Neuronal stem cell (in vitro differentiated cells): ENCODE results near the gene TMIGD3.

ENCODE experiments used
- DNase-seq: peaks from one replicate; pipeline ENCODE4 v3.0.0-alpha.2; 2013; ENCODE audit warnings: low spot score
- H2AFZ ChIP-seq: one replicate; pipeline ENCODE4 v1.6.1; 2013; ENCODE audit warnings: mild to moderate bottlenecking, low read length, inconsistent platforms
- H2AK5ac ChIP-seq: 2 replicates; pipeline ENCODE4 v1.6.1; 2013; ENCODE audit warnings: low read depth, mild to moderate bottlenecking, inconsistent platforms, low read length, moderate library complexity, mixed read lengths
- H2BK120ac ChIP-seq: 2 replicates; pipeline ENCODE4 v1.6.1; 2013; ENCODE audit warnings: low read depth, mild to moderate bottlenecking, inconsistent platforms, low read length, moderate library complexity, mixed read lengths
- H2BK12ac ChIP-seq: one replicate; pipeline ENCODE4 v1.6.1; 2013; ENCODE audit warnings: low read length, inconsistent platforms
- H2BK15ac ChIP-seq: 2 replicates; pipeline ENCODE4 v1.6.1; 2013; ENCODE audit warnings: mild to moderate bottlenecking, low read length, inconsistent platforms, mixed read lengths
- H2BK5ac ChIP-seq: one replicate; pipeline ENCODE4 v1.6.1; 2013; ENCODE audit warnings: inconsistent platforms, mild to moderate bottlenecking, low read length, moderate library complexity
- H3K14ac ChIP-seq: one replicate; pipeline ENCODE4 v1.6.1; 2013; ENCODE audit warnings: low read length, inconsistent platforms
- H3K18ac ChIP-seq: 2 replicates; pipeline ENCODE4 v1.6.1; 2013; ENCODE audit warnings: low read length, inconsistent platforms
- H3K23ac ChIP-seq: 2 replicates; pipeline ENCODE4 v1.6.1; 2013; ENCODE audit warnings: low read depth, mild to moderate bottlenecking, mixed read lengths, low read length, inconsistent platforms; ENCODE audit not compliant: poor library complexity
- H3K27ac ChIP-seq: replicated peaks from 3 replicates; pipeline ENCODE4 v1.5.1; 2013; ENCODE audit warnings: low read length, inconsistent platforms
- H3K27me3 ChIP-seq, 3 experiments: 2 replicates each; pipeline ENCODE4 v1.6.1; 2013; ENCODE audit warnings: low read length in 3 of 3, mild to moderate bottlenecking in 2 of 3, inconsistent platforms in 1 of 3, low read depth in 1 of 3, mixed read lengths in 1 of 3, moderate library complexity in 1 of 3; ENCODE audit not compliant: control insufficient read depth in 3 of 3, insufficient read depth in 3 of 3
- H3K36me3 ChIP-seq, 2 donors: replicated peaks in 1 of 2; 2 replicates each; pipeline ENCODE4 v1.6.1; 2013; ENCODE audit warnings: low read length in 2 of 2; ENCODE audit not compliant: control insufficient read depth in 2 of 2, insufficient read depth in 2 of 2
- H3K4ac ChIP-seq: 2 replicates; pipeline ENCODE4 v1.6.1; 2013; ENCODE audit warnings: inconsistent platforms, mild to moderate bottlenecking, low read length, moderate library complexity
- H3K4me1 ChIP-seq, 2 donors: 1 replicate in 1 of 2; 2 replicates in 1 of 2; pipeline ENCODE4 v1.6.1; 2013; ENCODE audit warnings: low read length in 2 of 2, low read depth in 1 of 2; ENCODE audit not compliant: control insufficient read depth in 2 of 2, insufficient read depth in 1 of 2
- H3K4me2 ChIP-seq: one replicate; pipeline ENCODE4 v1.6.1; 2013; ENCODE audit warnings: mild to moderate bottlenecking, low read length, inconsistent platforms; ENCODE audit not compliant: insufficient read depth, poor library complexity, severe bottlenecking
- H3K4me3 ChIP-seq, 2 donors: 2 replicates each; pipeline ENCODE4 v1.5.1; 2013; ENCODE audit warnings: low read length in 2 of 2, mild to moderate bottlenecking in 2 of 2, inconsistent platforms in 1 of 2, moderate library complexity in 1 of 2
- H3K79me1 ChIP-seq: one replicate; pipeline ENCODE4 v1.6.1; 2013; ENCODE audit warnings: low read depth, mild to moderate bottlenecking, inconsistent platforms, low read length, moderate library complexity
- H3K9ac ChIP-seq: one replicate; pipeline ENCODE4 v1.6.1; 2013; ENCODE audit warnings: mild to moderate bottlenecking, low read depth, low read length, inconsistent platforms; ENCODE audit not compliant: poor library complexity
- H3K9me3 ChIP-seq, 2 donors: replicated peaks in 1 of 2; 2 replicates each; pipeline versions ENCODE3 to v1.6.1; 2013; ENCODE audit warnings: low read length in 2 of 2, mild to moderate bottlenecking in 2 of 2, inconsistent platforms in 1 of 2, low read depth in 1 of 2, mixed read lengths in 1 of 2, moderate library complexity in 1 of 2; ENCODE audit not compliant: control insufficient read depth in 2 of 2, insufficient read depth in 1 of 2
- H4K8ac ChIP-seq: one replicate; pipeline ENCODE4 v1.6.1; 2013; ENCODE audit warnings: low read depth, mild to moderate bottlenecking, inconsistent platforms, low read length, moderate library complexity
- H4K91ac ChIP-seq: one replicate; pipeline ENCODE4 v1.6.1; 2013; ENCODE audit warnings: low read length, low read depth, mild to moderate bottlenecking, inconsistent platforms; ENCODE audit not compliant: poor library complexity
- WGBS, 2 donors: extraction: QIAGEN DNeasy Blood & Tissue Kit; methylation state at CpG; one replicate each; pipeline ENCODE4 v1.1.7; 2013; ENCODE audit warnings: missing lambda C conversion rate in 2 of 2, mixed read lengths in 1 of 2; ENCODE audit not compliant: insufficient read length in 2 of 2, insufficient replicate concordance in 1 of 2; ENCODE audit errors: extremely low coverage in 2 of 2; 5-methylcytosine and 5-hydroxymethylcytosine counted together

TMIGD3 gene

DNA sequence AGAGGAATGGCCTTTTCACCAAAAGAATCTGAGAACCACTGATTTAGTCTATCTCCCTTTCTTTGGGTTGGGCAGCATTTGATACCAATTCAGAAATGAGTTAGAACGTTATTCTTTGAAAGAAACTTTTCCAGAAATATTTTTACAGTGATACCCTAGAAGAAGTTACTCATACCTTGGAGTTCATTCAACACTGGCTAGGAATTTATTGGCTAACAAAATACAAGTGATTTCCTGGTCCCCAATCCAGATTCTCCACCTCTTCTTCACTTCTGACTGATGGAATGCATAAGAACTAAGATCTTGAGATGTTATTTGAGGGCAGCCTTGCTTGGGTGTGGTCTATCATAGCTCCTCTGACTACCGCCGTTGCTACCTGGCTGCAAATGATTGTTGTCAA is 20.3 kb downstream of the TMIGD3 start:
- Histone ChIP-seq H3K27ac (no peak overlapping the region), H3K9me3 (no peaks in the 10 kb centered on the region), H3K36me3 (no peaks in the 10 kb centered on the region), H3K14ac (no peak overlapping the region), H2BK120ac (no peak overlapping the region), H3K23ac (no peak overlapping the region), H2BK12ac (no peak overlapping the region), H3K4me2 (no peak overlapping the region), H3K4me1 (no peaks in the 10 kb centered on the region), H3K4ac (no peak overlapping the region), H4K8ac (no peak overlapping the region), H2AK5ac (no peak overlapping the region), H3K79me1 (no peaks in the 10 kb centered on the region), H3K9ac (no peak overlapping the region), H2BK5ac (no peak overlapping the region), H2AFZ (no peak overlapping the region), H3K27me3 (peaks cover 0 to 13% (median 0%) of the 10 kb centered on the region in 3 experiments), H3K4me3 (no peak overlapping the region), H3K18ac (no peak overlapping the region), H2BK15ac (no peak overlapping the region), H4K91ac (no peak overlapping the region)
- WGBS, 2 donors = no CpG with 5 or more reads among the region's 3 CpGs
- DNase-seq = no peak

DNA sequence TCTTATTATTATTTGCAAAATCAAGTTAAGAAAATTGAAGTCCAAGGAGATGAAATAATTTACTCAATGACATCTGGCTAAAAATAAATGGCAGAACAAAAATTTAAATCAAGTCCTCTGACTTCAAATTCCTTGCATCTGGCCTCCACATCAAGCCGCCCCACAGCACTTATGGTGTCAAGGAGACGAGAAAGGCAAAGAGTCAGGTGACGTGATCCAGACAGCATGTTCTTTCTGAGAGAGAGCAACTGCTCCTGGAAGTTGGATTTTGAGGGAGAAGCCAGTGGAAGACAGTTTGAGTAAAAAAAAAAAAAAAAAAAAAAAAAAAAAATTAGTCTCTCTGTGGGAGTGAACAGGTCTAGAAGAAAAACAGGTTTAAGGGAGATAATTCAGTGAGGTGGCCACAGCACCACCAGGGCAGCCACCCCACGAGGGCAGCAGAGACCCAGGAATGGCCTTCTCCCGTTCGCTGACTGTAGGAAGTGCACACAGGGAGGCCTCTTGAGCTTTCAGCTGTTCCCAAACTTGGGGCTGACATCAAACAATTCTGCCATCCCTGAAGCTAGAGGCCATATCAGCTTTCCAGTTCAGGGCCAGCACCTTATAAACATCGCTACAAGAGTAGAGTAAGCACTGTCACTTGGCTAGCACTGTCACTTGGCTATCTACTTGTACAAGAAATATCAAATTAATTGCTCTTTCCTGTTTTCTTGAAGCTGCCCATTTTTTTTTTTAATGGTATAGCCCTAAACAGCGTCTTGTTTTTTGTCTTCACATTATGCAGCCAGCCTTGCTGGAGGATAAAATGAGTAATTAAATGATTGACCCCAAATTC is 21.8 kb downstream of the TMIGD3 start:
- Histone ChIP-seq H2AK5ac (no peak overlapping the region), H3K36me3 (no peaks in the 10 kb centered on the region), H2BK15ac (no peak overlapping the region), H3K9me3 (no peaks in the 10 kb centered on the region), H2BK12ac (no peak overlapping the region), H3K4me3 (no peak overlapping the region), H3K14ac (no peak overlapping the region), H3K79me1 (no peaks in the 10 kb centered on the region), H4K8ac (no peak overlapping the region), H2BK120ac (no peak overlapping the region), H2AFZ (peak overlapping the region; percentile 21), H2BK5ac (no peak overlapping the region), H3K18ac (no peak overlapping the region), H4K91ac (no peak overlapping the region), H3K27me3 (peaks cover 0 to 8% (median 0%) of the 10 kb centered on the region in 3 experiments), H3K4me1 (no peaks in the 10 kb centered on the region), H3K4me2 (no peak overlapping the region), H3K23ac (no peak overlapping the region), H3K4ac (no peak overlapping the region), H3K27ac (no peak overlapping the region), H3K9ac (no peak overlapping the region)
- peak; percentile 51 for DNase-seq
- no CpG with 5 or more reads among the region's 8 CpGs for WGBS, 2 donors

DNA sequence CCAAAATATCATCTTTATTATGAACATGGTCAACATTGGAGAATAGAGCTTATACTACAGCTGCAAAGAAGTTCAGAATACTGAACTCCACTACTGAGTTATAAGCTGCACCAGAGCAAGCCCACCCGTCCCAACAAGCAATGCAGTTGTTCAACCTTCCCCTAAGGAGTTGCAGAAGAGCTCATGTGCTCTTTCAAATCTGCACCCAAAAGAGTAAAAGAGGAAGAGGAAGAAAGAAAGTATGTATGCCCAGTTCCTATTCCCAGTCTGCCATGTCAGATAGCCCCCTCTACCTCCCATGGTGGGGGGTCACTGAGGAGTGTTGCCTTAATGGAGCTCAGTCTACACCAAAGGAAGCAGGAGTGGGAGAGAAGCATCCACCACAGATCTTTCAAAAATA is 22.8 kb downstream of the TMIGD3 start:
- Histone ChIP-seq H2BK15ac (no peak overlapping the region), H3K4me3 (no peak overlapping the region), H3K9me3 (no peaks in the 10 kb centered on the region), H3K9ac (no peak overlapping the region), H3K27ac (no peak overlapping the region), H2AK5ac (no peak overlapping the region), H3K14ac (no peak overlapping the region), H3K79me1 (no peaks in the 10 kb centered on the region), H4K8ac (no peak overlapping the region), H3K4ac (no peak overlapping the region), H3K4me1 (no peaks in the 10 kb centered on the region), H3K36me3 (no peaks in the 10 kb centered on the region), H3K4me2 (no peak overlapping the region), H3K18ac (no peak overlapping the region), H2BK5ac (no peak overlapping the region), H2AFZ (no peak overlapping the region), H3K23ac (no peak overlapping the region), H4K91ac (no peak overlapping the region), H2BK12ac (no peak overlapping the region), H2BK120ac (no peak overlapping the region), H3K27me3 (peaks cover 0 to 8% (median 0%) of the 10 kb centered on the region in 3 experiments)
- no CpG with 5 or more reads among the region's 1 CpG for WGBS, 2 donors
- DNase-seq = no peak

DNA sequence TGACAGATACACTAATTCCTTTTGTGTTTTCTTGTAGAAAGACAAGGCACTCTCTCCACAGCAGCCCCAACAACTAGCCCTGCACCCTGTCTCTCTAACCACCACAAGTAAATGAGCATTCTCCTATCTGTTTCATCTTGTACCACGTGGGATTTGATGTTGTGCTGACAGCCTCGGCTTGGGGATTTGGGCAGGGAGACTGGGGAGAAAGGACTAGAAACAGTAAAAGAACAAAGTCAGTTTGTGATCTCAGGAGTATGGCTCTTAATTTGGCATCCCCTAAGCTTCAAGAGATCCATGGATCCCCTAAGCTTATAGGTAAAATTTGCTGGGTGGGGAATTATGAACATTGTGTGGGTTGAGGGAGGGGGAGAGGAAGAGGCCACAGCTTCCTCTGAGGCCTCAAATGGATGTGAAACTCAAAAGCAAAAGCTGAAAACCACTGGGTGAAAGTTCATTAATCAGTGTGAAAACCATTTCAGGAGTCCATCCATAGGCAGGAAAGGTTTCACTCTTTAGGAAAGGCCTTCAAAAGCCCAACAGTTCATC is 26.6 kb downstream of the TMIGD3 start:
- no peak overlapping the region for H2AFZ ChIP-seq
- H4K91ac ChIP-seq = no peak overlapping the region
- DNase-seq = no peak
- no peaks in the 10 kb centered on the region for H3K4me1 ChIP-seq
- no peak overlapping the region for H3K4me3 ChIP-seq
- WGBS, 2 donors = no CpG with 5 or more reads among the region's 2 CpGs
- no peaks in the 10 kb centered on the region for H3K27me3 ChIP-seq
- H3K27ac ChIP-seq = no peak overlapping the region
- no peak overlapping the region for H3K4me2 ChIP-seq
- no peak overlapping the region for H2AK5ac ChIP-seq
- H2BK12ac ChIP-seq = no peak overlapping the region
- no peak overlapping the region for H2BK15ac ChIP-seq
- no peaks in the 10 kb centered on the region for H3K9me3 ChIP-seq
- H3K18ac ChIP-seq = no peak overlapping the region
- H3K4ac ChIP-seq = no peak overlapping the region
- no peak overlapping the region for H3K9ac ChIP-seq
- H3K14ac ChIP-seq = no peak overlapping the region
- no peak overlapping the region for H2BK5ac ChIP-seq
- no peak overlapping the region for H2BK120ac ChIP-seq
- H3K36me3 ChIP-seq = no peaks in the 10 kb centered on the region
- no peaks in the 10 kb centered on the region for H3K79me1 ChIP-seq
- no peak overlapping the region for H3K23ac ChIP-seq
- H4K8ac ChIP-seq = no peak overlapping the region
